HepG2 (cell line): ENCODE results near the gene TESK1. TPM values are rescaled to one million over a fixed set of nuclear protein-coding genes. Genes with fewer than 3 reads are reported as not detected.

Experiments
- GATAD2A ChIP-seq: IDR thresholded peaks from 2 replicates; pipeline ENCODE4 v1.6.1; 2016
- HIC2 ChIP-seq: sonication (generic); formaldehyde crosslinking; IDR thresholded peaks from 2 replicates; pipeline ENCODE4 v1.9.0; 2022; ENCODE audit warnings: low read depth, missing genetic modification reagents
- MED1 ChIP-seq: sonication (generic); formaldehyde crosslinking; IDR thresholded peaks from 2 replicates; pipeline ENCODE4 v1.4.0; 2020; ENCODE audit warnings: missing genetic modification reagents
- RBM39 ChIP-seq: fragments of 200-400 bp; formaldehyde crosslinking; IDR thresholded peaks from one replicate; pipeline ENCODE4 v1.6.1; 2018; ENCODE audit warnings: antibody characterized with exemption, mild to moderate bottlenecking, low read depth, low read length; ENCODE audit not compliant: poor library complexity, severe bottlenecking
- RCOR2 ChIP-seq: IDR thresholded peaks from 2 replicates; pipeline ENCODE4 v1.6.1; 2016; ENCODE audit warnings: missing biosample characterization, missing genetic modification reagents
- STAT5B ChIP-seq: sonication (generic); formaldehyde crosslinking; IDR thresholded peaks from 2 replicates; pipeline ENCODE4 v1.4.0; 2020; ENCODE audit warnings: missing genetic modification reagents
- TFE3 ChIP-seq: IDR thresholded peaks from 2 replicates; pipeline ENCODE4 v1.6.1; 2016
- ZBTB25 ChIP-seq: IDR thresholded peaks from 2 replicates; pipeline ENCODE4 v1.6.1; 2018; ENCODE audit warnings: missing genetic modification reagents
- ZBTB40 ChIP-seq, 2 experiments: fragments of 450-650 bp in 1 of 2; sonication (generic) in 1 of 2; formaldehyde crosslinking in 1 of 2; IDR thresholded peaks; 2 replicates each; pipeline versions ENCODE4 v1.6.1 to v1.8.0; 2016 to 2022; ENCODE audit warnings: antibody characterized with exemption in 1 of 2, mild to moderate bottlenecking in 1 of 2, missing genetic modification reagents in 1 of 2
- ZNF207 ChIP-seq: fragments of 450-650 bp; IDR thresholded peaks from 2 replicates; pipeline ENCODE4 v1.6.1; 2016; ENCODE audit warnings: antibody characterized with exemption, borderline replicate concordance
- ZNF333 ChIP-seq: sonication (generic); formaldehyde crosslinking; IDR thresholded peaks from 2 replicates; pipeline ENCODE4 v1.4.0; 2020; ENCODE audit warnings: mild to moderate bottlenecking, missing genetic modification reagents, borderline replicate concordance
- ZNF75D ChIP-seq: sonication (generic); formaldehyde crosslinking; IDR thresholded peaks from 2 replicates; pipeline ENCODE4 v1.8.1; 2023; ENCODE audit warnings: missing genetic modification reagents, mild to moderate bottlenecking, borderline replicate concordance
- ZNF777 ChIP-seq: sonication (generic); formaldehyde crosslinking; IDR thresholded peaks from 2 replicates; pipeline ENCODE4 v1.4.0; 2020; ENCODE audit warnings: missing genetic modification reagents
- polyA plus RNA-seq, 8 experiments: library from polyadenylated mRNA; depleted of rRNA in 3 of 8; stranded (reverse) in 7 of 8; unstranded in 1 of 8; fragments of >200 nt; fragmentation: Illumina TruSeq in 4 of 8; extraction: Trizol in 4 of 8; gene quantifications; 2 replicates each; pipeline versions ENCODE4 v1.2.1 to v1.2.3, GENCODE V29; 2011 to 2016; ENCODE audit warnings: low read depth in 4 of 8, missing spikeins in 1 of 8, mixed read lengths in 1 of 8; ENCODE audit not compliant: insufficient read depth in 1 of 8
- total RNA-seq, 5 experiments: library from RNA; depleted of rRNA; stranded (reverse); fragments of >200 nt; fragmentation: Illumina TruSeq; extraction: Trizol; gene quantifications; 2 replicates each; pipeline ENCODE4 v1.2.3, GENCODE V29; 2016; ENCODE audit warnings: low read depth in 1 of 5

TESK1 gene
- total and polyA plus RNA-seq, 2 of the 13 experiments (the other 11 are each of a cell fraction or from before 2014, with no cell fraction given), result 7.3 to 13.6 TPM

GRCh38 chr9:35658137-35658967, 53.3 kb downstream of the TESK1 start, which contains the start of gene CCDC107 (continued):
- no peak for TF ChIP-seq ZBTB40 (IDR thresholded peaks at IDR 0.05)
- peak; percentile 46; the same call in 1 of the 2 replicates for TF ChIP-seq ZBTB40 (CRISPR knock-in tag; IDR thresholded peaks at IDR 0.05)
- peak; percentile 33; the same call in 1 of the 2 replicates for TF ChIP-seq ZBTB25 (CRISPR knock-in tag)
- 0 out of 2 replicates have a peak, but pooled peaks have one; percentile 51 for TF ChIP-seq HIC2 (CRISPR knock-in tag)
- TF ChIP-seq TFE3 (CRISPR knock-in tag), result no peak; the same call in 1 of the 2 replicates
- TF ChIP-seq ZNF777 (CRISPR knock-in tag), result peak; percentile 52
- no peak for TF ChIP-seq ZNF207
- TF ChIP-seq MED1, result no peak
- no peak for TF ChIP-seq RCOR2
- TF ChIP-seq STAT5B (CRISPR knock-in tag), result no peak
- peak; percentile 78 for TF ChIP-seq RBM39
- TF ChIP-seq ZNF333 (CRISPR knock-in tag), result peak; percentile 71; the same call in 1 of the 2 replicates
- TF ChIP-seq GATAD2A (CRISPR knock-in tag), result peak; percentile 84
- 0 out of 2 replicates have a peak, but pooled peaks have one; percentile 72 for TF ChIP-seq ZNF75D
